Caki2 (cell line): ENCODE data around the gene ZNF423. TPM values are rescaled to one million over a fixed set of nuclear protein-coding genes. Genes with fewer than 3 reads are reported as not detected.
A peak's percentile ranks its signal among the peaks of the same experiment; 100 is the strongest.

Experiments used
- DNase-seq: peaks from one replicate; pipeline ENCODE4 v3.0.0-alpha.2; 2015; ENCODE audit warnings: low read depth
- in situ Hi-C: cut with HindIII; loops from 2 replicates; pipeline ENCODE4 v1.10.0; 2016; ENCODE audit warnings: low sequenced_read_pairs, low pct_unique_long_range_greater_than_20kb, mixed read lengths
- total RNA-seq: library from RNA; depleted of rRNA; stranded (reverse); fragments of >200 nt; shearing (Covaris generic); gene quantifications from 2 replicates; pipeline ENCODE4 v1.2.3, GENCODE V29; 2014; ENCODE audit warnings: low replicate concordance

Gene ZNF423
- total RNA-seq, 1 experiment from 2014 or later = 0.24 TPM

DNA sequence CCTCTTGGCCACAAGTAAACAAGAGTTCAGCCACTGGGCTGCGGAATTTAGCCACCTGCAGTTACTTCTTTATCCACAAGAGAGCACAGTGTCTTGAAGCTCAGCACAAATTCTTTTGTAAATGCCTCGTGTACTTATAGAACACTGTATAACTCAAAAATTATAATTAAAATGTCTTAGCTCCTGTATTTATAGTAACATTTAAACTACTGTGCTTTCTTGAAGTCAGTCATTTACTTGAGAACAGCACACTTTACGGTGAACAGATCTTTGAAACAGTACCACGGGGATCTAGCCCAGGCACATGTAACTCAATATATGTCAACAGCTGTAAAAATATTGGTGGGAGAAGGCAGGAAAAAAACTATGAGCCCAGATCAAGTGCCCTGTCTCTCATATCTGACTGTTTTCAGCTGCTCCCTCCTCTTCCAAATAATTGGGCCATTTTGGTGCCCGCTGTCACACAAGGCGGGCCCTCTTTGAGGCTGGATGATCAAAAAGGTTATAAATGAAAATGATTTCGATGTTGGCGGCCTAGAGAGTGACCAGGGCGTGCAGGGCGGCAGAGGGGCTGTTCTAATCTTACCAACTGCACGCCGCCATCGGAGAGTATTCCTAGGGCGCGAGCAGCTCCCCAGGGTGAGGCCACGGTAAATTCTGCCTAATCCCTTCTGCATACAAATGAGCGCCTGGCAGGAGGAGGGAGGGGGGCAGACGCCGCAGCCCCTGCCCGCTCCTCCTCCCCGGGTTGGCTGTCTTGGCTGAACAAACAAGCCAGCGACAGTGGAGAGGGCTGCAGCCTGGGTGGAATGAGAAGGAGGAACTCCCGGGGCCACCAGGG lies 299.1 kb downstream of the ZNF423 start:
- in situ Hi-C loops = no loop called here
- peak; percentile 3 for DNase-seq

DNA sequence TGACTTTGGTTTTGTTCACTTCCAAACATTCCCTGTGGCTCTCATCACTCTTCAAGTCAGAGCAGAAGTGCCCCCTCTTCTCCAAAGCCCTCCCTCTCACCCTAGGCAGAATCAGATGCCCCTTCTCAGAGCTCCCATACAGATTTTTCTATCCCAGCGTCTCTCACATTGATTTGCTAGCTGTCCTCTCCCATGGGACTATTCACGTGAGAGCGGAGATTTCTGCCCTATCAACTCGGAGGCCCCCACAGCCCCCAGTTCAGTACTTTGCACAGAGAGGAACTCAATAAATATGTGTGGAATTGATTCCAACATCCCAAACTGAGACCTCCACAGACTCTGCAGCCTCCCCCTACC lies 299.7 kb downstream of the ZNF423 start:
- in situ Hi-C loops = no loop called here
- DNase-seq = no peak

GRCh38 chr16:49554681-49555080 lies 301.2 kb downstream of the ZNF423 start:
- in situ Hi-C loops = no loop called here
- no peak for DNase-seq

- no peak for DNase-seq
- in situ Hi-C loops = no loop called here
Observed at GRCh38 chr16:49552313-49552928, 303.5 kb downstream of the ZNF423 start.

DNA sequence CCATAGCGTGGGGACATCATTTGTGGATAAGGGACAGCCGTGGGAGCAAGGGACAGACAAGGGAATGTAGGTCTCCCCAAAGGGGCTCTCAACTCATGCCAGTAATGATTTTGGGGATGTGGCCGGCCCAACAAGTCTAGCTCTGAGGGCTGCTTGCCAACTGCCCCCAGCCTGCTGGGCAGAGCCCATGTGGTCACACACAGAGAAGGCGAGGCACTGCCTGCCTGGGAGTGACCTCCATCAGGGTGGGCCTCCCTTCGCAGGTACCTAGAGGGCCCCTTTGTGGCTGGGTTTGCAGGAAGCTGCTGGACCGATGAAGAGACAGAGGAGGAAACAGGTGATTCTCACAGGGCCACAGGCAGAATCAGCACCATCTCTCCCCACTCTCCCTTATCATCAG lies 305.2 kb downstream of the ZNF423 start:
- in situ Hi-C loops = no loop called here
- DNase-seq = no peak

- in situ Hi-C loops = no loop called here
- no peak for DNase-seq
Observed at GRCh38 chr16:49550140-49550539, 305.8 kb downstream of the ZNF423 start.

- in situ Hi-C loops = no loop called here
- no peak for DNase-seq
Observed at GRCh38 chr16:49548325-49548970, 307.5 kb downstream of the ZNF423 start.

GRCh38 chr16:49547448-49547847 lies 308.5 kb downstream of the ZNF423 start:
- in situ Hi-C loops = no loop called here
- no peak for DNase-seq

- in situ Hi-C loops = no loop called here
Observed at GRCh38 chr16:49546735-49547134, 309.2 kb downstream of the ZNF423 start.

GRCh38 chr16:49545741-49546448 lies 310.0 kb downstream of the ZNF423 start:
- no peak for DNase-seq
- in situ Hi-C loops = no loop called here

More at GRCh38 chr16:49546735-49547134, 309.2 kb downstream of the ZNF423 start:
- no peak for DNase-seq

GRCh38 chr16:49545243-49545642 lies 310.7 kb downstream of the ZNF423 start:
- in situ Hi-C loops = no loop called here
- no peak for DNase-seq

DNA sequence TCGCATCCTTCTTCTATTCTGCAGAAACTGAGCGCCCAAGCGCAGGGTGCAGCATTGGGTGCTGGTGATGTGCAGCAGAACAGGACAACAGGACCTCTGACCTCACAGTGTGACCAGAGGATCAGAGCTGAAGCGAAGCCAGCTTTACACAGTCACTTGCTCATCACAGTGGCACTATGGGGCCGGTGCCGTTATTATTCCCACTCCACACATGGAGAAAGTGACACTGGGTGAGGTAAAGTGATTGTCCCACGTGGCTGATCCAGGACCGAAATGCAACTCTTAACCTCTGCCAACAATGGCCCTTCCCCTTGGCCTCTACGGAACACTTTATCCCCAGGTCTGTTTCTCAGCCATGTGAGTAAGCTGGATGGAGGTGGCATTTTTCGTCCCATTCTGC lies 311.1 kb downstream of the ZNF423 start:
- DNase-seq = no peak
- in situ Hi-C loops = no loop called here

GRCh38 chr16:49543631-49543946 lies 312.3 kb downstream of the ZNF423 start:
- no peak for DNase-seq
- in situ Hi-C loops = no loop called here

DNA sequence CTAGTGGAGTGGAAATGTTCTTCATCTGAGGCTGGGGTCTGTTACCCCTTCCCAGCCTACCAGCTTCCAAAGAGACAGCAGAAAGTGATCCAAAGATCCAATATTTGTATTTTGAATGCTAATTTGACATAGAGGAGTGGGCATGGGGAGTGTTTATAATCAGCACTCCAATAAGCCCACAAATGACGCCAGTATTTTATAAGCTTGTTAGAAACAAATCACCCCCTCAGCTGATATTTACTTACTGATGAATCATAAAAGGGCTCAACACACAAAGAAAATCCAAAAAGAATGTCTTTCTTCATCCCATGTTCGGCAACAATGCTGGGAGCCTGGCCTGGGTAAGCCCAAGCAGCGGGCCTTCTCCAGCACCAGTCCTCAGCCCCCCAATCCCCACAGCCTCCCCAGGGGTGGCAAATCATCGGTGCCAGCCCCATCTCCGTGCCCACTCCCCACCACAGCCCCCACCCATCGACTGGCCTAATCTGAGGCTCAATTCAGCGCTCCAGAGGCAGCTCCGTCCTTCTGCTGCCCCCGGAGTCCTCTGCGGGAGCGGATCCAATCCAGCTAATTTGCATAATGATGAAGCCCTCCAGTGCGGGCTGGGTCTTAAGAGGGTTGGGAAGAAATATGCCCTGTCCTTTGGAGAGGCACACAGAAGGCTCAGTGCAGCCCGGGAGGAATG lies 312.8 kb downstream of the ZNF423 start:
- DNase-seq = no peak
- in situ Hi-C loops = no loop called here

DNA sequence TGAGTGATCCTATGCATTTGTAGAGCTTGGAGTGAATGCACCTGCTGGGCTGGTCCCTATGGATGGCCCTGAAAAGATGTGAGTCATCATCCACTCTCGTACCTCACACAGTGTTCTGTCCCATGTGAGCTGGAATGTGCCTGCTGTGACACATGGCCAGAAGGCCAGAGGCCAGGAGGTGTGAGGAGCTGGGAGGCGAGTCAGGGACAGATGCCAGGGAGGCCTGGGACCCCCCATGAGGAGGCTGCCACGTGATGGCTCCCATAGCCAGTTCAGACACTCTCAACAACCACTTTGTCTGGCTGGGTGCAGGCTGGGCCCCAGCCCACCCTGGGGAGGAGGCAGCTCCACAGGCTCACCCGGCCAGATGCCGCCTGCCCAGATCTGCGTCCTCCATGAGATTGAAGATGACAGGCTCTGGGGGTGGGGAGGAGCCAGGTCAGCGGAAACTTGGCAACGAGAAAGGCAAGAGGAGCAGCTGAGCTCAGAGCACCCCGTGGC lies 313.5 kb downstream of the ZNF423 start:
- in situ Hi-C loops = no loop called here
- DNase-seq = no peak

GRCh38 chr16:49540836-49541235 lies 315.1 kb downstream of the ZNF423 start:
- in situ Hi-C loops = no loop called here
- DNase-seq = no peak

DNA sequence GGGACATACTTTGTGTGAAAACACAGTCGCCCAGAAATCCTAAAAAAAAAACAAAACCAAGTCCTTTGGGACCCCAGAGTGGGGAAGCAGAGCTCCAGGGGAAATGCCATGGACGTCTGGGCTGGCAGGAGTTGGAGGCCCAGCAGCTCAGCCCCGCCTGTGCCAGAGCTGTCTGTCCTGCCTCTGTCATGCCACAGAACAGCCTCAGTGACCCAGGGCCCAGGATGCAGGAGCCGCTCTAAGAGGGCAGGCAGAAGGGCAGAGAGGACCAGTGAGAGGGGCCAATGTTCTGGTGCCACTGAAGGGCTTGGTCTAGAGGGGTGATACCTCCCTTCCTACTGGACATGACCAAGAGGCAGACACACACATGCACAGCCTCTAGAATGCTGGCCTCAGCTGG lies 316.2 kb downstream of the ZNF423 start:
- in situ Hi-C loops = no loop called here
- DNase-seq = no peak

DNA sequence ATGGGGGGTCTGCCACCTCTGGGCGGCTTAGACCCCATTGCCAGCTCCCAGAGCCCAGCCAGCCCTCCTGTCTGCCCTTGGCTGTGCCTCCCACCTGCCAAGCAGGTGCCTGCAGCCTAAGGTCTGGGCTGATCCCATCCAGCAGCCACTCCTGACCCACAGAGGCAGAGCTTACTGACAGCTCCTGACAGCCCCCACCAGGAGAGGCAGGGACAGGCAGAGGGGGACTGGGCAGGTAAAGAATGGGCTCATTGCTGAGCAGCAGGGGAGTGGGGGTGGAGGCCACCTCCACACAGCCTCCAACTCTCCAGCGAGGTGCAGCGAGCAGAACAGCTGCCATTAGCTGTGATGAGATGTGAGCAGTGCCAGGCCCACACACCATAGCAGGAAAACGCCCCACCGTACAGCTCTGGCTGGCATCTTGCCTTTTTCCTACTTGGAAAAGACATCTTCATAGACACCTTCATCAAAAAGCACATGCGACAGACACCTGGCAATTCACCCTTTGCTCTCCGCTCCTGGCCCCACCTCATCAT lies 317.9 kb downstream of the ZNF423 start:
- in situ Hi-C loops = no loop called here

More for the DNA sequence above, 317.9 kb downstream of the ZNF423 start:
- no peak for DNase-seq
